GM18511 (cell line): ENCODE data around the gene RASL10A.

Experiments
- ATAC-seq: cut with Tn5 transposase; IDR thresholded peaks from one replicate; pipeline ENCODE4 v1.9.1; 2021; ENCODE audit warnings: mild to moderate bottlenecking, moderate library complexity; ENCODE audit not compliant: unreplicated experiment

Gene RASL10A

GRCh38 chr22:29306835-29307595 lies 8.5 kb downstream of the RASL10A start:
- ATAC-seq, result no peak

- no peak for ATAC-seq
These were observed 9.2 kb downstream of the RASL10A start, which contains the start of gene GAS2L1 for GRCh38 chr22:29306175-29306834. TSS of gene GAS2L1 (plus strand) at chr22:29306650. CDS start at chr22:29308106, 1,456 bp downstream.

- ATAC-seq, result no peak
These were observed 9.7 kb downstream of the RASL10A start for GRCh38 chr22:29305836-29306174.

GRCh38 chr22:29302681-29303465 lies 12.6 kb downstream of the RASL10A start:
- ATAC-seq, result no peak

GRCh38 chr22:29302402-29302680 lies 13.2 kb downstream of the RASL10A start:
- ATAC-seq, result no peak

- ATAC-seq, result no peak
These were observed 13.6 kb downstream of the RASL10A start for GRCh38 chr22:29301716-29302401.

GRCh38 chr22:29300807-29301601 lies 14.5 kb downstream of the RASL10A start:
- no peak for ATAC-seq

- ATAC-seq, result no peak
These were observed 15.1 kb downstream of the RASL10A start for GRCh38 chr22:29300467-29300806.

GRCh38 chr22:29299136-29299900 lies 16.2 kb downstream of the RASL10A start:
- ATAC-seq, result no peak

- ATAC-seq, result no peak
These were observed 16.9 kb downstream of the RASL10A start for GRCh38 chr22:29298641-29299040.

- ATAC-seq, result no peak
These were observed 23.1 kb downstream of the RASL10A start for GRCh38 chr22:29292379-29292778.

- no peak for ATAC-seq
These were observed 24.3 kb downstream of the RASL10A start for GRCh38 chr22:29291215-29291614.

GRCh38 chr22:29290061-29290460 lies 25.4 kb downstream of the RASL10A start:
- no peak for ATAC-seq

- ATAC-seq, result no peak
These were observed 26.7 kb downstream of the RASL10A start for GRCh38 chr22:29288837-29289236.

GRCh38 chr22:29284196-29284595 lies 31.3 kb downstream of the RASL10A start:
- ATAC-seq, result no peak

- ATAC-seq, result no peak
These were observed 37.6 kb downstream of the RASL10A start for GRCh38 chr22:29277927-29278326.

GRCh38 chr22:29275819-29276565 lies 39.5 kb downstream of the RASL10A start:
- ATAC-seq, result no peak

- no peak for ATAC-seq
These were observed 40.3 kb downstream of the RASL10A start for GRCh38 chr22:29275167-29275566.

- ATAC-seq, result no peak
These were observed 42.9 kb downstream of the RASL10A start for GRCh38 chr22:29272624-29273023.
